ENCODE measurements around the gene BTG2. TPM values are rescaled to one million over a fixed set of nuclear protein-coding genes. Genes with fewer than 3 reads are reported as not detected.

The BTG2 gene
- total RNA-seq, 1 donor from 2014 or later = 22.7 TPM

GRCh38 chr1:203326830-203327683, 21.7 kb downstream of the BTG2 start:
- TF ChIP-seq CTCF (conservative IDR thresholded peaks at IDR 0.05; ENCODE audit: low read depth, low read length) = no peak
- peak overlapping the region; percentile 55 for H3K4me3 ChIP-seq (ENCODE audit: low read depth, low read length)
- DNase-seq (ENCODE audit: low read depth) = no peak

- peak overlapping the region; percentile 55 for H3K4me3 ChIP-seq (ENCODE audit: low read depth, low read length)
- peak; percentile 43 for TF ChIP-seq CTCF (conservative IDR thresholded peaks at IDR 0.05; ENCODE audit: low read depth, low read length)
- no peak for DNase-seq (ENCODE audit: low read depth)
These were observed 22.6 kb downstream of the BTG2 start for GRCh38 chr1:203327684-203328457.

GRCh38 chr1:203328714-203329122, 23.4 kb downstream of the BTG2 start:
- TF ChIP-seq CTCF (conservative IDR thresholded peaks at IDR 0.05; ENCODE audit: low read depth, low read length) = peak; percentile 48
- DNase-seq (ENCODE audit: low read depth) = peak; percentile 69
- H3K4me3 ChIP-seq (ENCODE audit: low read depth, low read length) = no peak overlapping the region

- no peak for TF ChIP-seq CTCF (conservative IDR thresholded peaks at IDR 0.05; ENCODE audit: low read depth, low read length)
- no peak overlapping the region for H3K4me3 ChIP-seq (ENCODE audit: low read depth, low read length)
- no peak for DNase-seq (ENCODE audit: low read depth)
These were observed 25.9 kb downstream of the BTG2 start for GRCh38 chr1:203331224-203331623.

- no peak for TF ChIP-seq CTCF (conservative IDR thresholded peaks at IDR 0.05; ENCODE audit: low read depth, low read length)
- H3K4me3 ChIP-seq (ENCODE audit: low read depth, low read length) = no peak overlapping the region
- no peak for DNase-seq (ENCODE audit: low read depth)
These were observed 30.2 kb downstream of the BTG2 start for GRCh38 chr1:203335503-203335902.

GRCh38 chr1:203336097-203336496, 30.8 kb downstream of the BTG2 start:
- no peak overlapping the region for H3K4me3 ChIP-seq (ENCODE audit: low read depth, low read length)
- TF ChIP-seq CTCF (conservative IDR thresholded peaks at IDR 0.05; ENCODE audit: low read depth, low read length) = no peak
- no peak for DNase-seq (ENCODE audit: low read depth)

Measured in epithelial cell of proximal tubule (primary cell).